Brain microvascular endothelial cell (primary cell): ENCODE data around the gene SCD5.

Experiments used
- DNase-seq: peaks from one replicate; pipeline ENCODE4 v3.0.0-alpha.2; 2020
- H3K27ac ChIP-seq: fragments of 250-450 bp; sonication (Bioruptor Pico); 2 replicates; pipeline ENCODE4 v1.5.1; 2020; ENCODE audit warnings: mild to moderate bottlenecking, moderate library complexity
- H3K27me3 ChIP-seq: fragments of 250-450 bp; sonication (Bioruptor Pico); replicated peaks from 2 replicates; pipeline ENCODE4 v1.5.1; 2020; ENCODE audit warnings: mild to moderate bottlenecking
- H3K36me3 ChIP-seq: fragments of 250-450 bp; sonication (Bioruptor Pico); replicated peaks from 2 replicates; pipeline ENCODE4 v1.5.1; 2020; ENCODE audit warnings: mild to moderate bottlenecking
- H3K4me3 ChIP-seq: 2 replicates; pipeline ENCODE4 v1.5.1; 2011; ENCODE audit warnings: low read depth, mild to moderate bottlenecking, control low read depth, low read length, moderate library complexity
- in situ Hi-C: cut with HindIII; loops from 2 replicates; pipeline ENCODE4 v1.10.0; 2017; ENCODE audit warnings: low sequenced_read_pairs, low pct_ligation_motif_present
- TF ChIP-seq, protein P1 (sequence below): IDR thresholded peaks from 2 replicates; pipeline ENCODE4 v1.5.1; 2011; ENCODE audit warnings: low read depth, mild to moderate bottlenecking, moderate library complexity, low read length, control low read depth, inconsistent platforms; ENCODE audit errors: missing control alignments

SCD5 gene

DNA sequence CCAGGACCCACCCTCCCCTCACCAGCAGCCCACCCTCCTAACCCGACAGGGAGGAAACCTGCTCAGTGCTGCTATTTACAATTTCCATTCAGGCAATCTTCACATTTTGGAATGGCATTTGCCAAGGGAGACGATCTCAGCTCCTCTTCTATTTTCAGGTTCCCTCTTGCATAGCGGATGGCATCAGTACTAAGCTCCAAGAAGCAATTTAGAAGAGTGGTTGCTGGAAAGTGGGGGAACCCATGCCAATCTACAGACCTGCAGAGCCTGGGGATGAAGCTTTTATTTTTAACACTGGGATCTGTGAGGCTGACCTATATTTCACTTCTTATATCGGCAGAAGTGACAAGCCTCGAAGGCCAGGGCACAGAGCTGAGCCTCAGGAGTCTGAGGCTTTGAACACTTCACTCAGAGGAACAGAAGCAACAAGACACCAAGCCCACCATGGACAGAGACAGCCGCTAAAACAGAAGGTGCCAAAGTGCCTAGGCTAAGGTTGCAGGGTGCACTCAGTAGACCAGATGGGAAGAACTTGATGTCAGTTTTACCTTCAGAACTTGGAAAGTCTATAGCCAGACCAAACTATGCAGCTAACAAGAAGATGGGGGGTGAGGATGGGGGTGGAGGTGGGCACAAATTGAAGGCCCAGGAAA lies 44.0 kb downstream of the SCD5 start:
- in situ Hi-C loops, result no loop called here
- DNase-seq, result no peak
- TF ChIP-seq, protein P1, sequence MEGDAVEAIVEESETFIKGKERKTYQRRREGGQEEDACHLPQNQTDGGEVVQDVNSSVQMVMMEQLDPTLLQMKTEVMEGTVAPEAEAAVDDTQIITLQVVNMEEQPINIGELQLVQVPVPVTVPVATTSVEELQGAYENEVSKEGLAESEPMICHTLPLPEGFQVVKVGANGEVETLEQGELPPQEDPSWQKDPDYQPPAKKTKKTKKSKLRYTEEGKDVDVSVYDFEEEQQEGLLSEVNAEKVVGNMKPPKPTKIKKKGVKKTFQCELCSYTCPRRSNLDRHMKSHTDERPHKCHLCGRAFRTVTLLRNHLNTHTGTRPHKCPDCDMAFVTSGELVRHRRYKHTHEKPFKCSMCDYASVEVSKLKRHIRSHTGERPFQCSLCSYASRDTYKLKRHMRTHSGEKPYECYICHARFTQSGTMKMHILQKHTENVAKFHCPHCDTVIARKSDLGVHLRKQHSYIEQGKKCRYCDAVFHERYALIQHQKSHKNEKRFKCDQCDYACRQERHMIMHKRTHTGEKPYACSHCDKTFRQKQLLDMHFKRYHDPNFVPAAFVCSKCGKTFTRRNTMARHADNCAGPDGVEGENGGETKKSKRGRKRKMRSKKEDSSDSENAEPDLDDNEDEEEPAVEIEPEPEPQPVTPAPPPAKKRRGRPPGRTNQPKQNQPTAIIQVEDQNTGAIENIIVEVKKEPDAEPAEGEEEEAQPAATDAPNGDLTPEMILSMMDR, result no peak
- H3K27me3 ChIP-seq, result no peaks in the 10 kb centered on the region
- no peak overlapping the region for H3K4me3 ChIP-seq
- H3K36me3 ChIP-seq, result no peaks in the 10 kb centered on the region
- no peak overlapping the region for H3K27ac ChIP-seq

GRCh38 chr4:82753725-82754410 lies 44.7 kb downstream of the SCD5 start:
- H3K27ac ChIP-seq, result no peak overlapping the region
- no peak for DNase-seq
- TF ChIP-seq, protein P1, result no peak
- in situ Hi-C loops, result no loop called here
- no peaks in the 10 kb centered on the region for H3K27me3 ChIP-seq
- no peak overlapping the region for H3K4me3 ChIP-seq
- H3K36me3 ChIP-seq, result no peaks in the 10 kb centered on the region

GRCh38 chr4:82753238-82753637 lies 45.4 kb downstream of the SCD5 start:
- DNase-seq, result no peak
- Histone ChIP-seq H3K27me3 (no peaks in the 10 kb centered on the region), H3K36me3 (no peaks in the 10 kb centered on the region), H3K4me3 (no peak overlapping the region), H3K27ac (no peak overlapping the region)
- TF ChIP-seq, protein P1, result no peak
- in situ Hi-C loops, result no loop called here

- TF ChIP-seq, protein P1, result no peak
- in situ Hi-C loops, result no loop called here
- Histone ChIP-seq H3K4me3 (no peak overlapping the region), H3K36me3 (no peaks in the 10 kb centered on the region), H3K27me3 (no peaks in the 10 kb centered on the region), H3K27ac (no peak overlapping the region)
- no peak for DNase-seq
These were observed 49.7 kb downstream of the SCD5 start for GRCh38 chr4:82748810-82749470.

GRCh38 chr4:82747686-82748575 lies 50.7 kb downstream of the SCD5 start:
- no peak overlapping the region for H3K27ac ChIP-seq

More at GRCh38 chr4:82747686-82748575, 50.7 kb downstream of the SCD5 start:
- Histone ChIP-seq H3K36me3 (no peaks in the 10 kb centered on the region), H3K4me3 (no peak overlapping the region), H3K27me3 (no peaks in the 10 kb centered on the region)
- in situ Hi-C loops, result no loop called here
- TF ChIP-seq, protein P1, result no peak
- DNase-seq, result no peak
